A673 (cell line): ENCODE measurements around the gene EFL1.

Source experiments
- EZH2 ChIP-seq: fragments of 200-600 bp; sonication (generic); IDR thresholded peaks from 2 replicates; pipeline ENCODE4 v1.6.1; 2017; ENCODE audit warnings: borderline replicate concordance, low read depth, mild to moderate bottlenecking, mixed read lengths, antibody characterized with exemption, low read length; ENCODE audit not compliant: poor library complexity, severe bottlenecking
- TF ChIP-seq, protein P1 (sequence below): fragments of 300-800, 200-600 bp; sonication (generic); conservative IDR thresholded peaks from 2 replicates; pipeline ENCODE4 v1.5.1; 2017; ENCODE audit warnings: low read depth, mild to moderate bottlenecking, antibody characterized with exemption, low read length, moderate library complexity, mixed read lengths

DNA sequence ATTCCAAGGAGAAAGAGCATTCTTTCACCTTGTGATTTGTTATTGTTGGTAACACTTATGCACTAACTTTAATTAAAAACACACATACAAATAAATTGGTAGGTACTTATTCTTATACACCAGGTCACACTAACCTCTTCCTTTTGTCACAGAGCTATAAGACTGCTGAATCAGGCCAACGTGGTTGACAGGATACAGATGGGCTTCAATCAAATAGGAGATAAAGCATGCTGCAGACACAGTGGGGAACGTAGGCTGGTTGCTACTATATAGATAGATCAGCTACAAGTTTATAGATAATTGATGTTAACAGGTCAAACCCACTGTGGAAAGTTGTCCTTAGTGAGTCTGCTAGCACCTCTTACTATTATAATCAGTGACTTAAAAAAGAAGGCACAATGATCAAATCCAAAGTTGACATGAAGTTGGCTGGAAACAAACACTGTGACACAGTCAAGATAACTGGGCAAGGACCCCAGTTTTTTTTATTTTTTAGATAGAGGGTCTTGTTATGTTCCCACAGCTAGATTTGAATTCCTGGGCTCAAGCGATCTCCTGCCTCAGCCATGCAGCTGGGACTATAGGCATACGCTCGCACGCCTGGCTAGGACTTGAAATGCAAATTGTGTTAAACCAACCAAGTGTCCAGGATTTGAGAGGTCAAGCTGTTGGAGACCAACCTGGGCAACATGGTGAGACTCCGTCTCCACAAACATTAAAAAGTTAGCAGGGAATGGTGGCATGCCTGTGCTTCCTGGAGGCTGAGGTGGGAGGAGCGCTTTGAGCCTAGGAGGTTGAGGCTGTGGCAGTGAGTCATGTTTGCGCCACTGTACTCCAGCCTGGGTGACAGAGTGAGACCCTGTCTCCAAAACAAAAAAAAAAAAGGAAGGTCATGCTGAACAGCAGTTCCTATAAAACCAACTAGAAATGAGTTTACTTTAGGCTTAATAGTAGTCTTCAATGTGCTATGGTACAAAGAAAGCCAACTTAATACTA lies 118.8 kb downstream of the EFL1 start:
- TF ChIP-seq, protein P1, sequence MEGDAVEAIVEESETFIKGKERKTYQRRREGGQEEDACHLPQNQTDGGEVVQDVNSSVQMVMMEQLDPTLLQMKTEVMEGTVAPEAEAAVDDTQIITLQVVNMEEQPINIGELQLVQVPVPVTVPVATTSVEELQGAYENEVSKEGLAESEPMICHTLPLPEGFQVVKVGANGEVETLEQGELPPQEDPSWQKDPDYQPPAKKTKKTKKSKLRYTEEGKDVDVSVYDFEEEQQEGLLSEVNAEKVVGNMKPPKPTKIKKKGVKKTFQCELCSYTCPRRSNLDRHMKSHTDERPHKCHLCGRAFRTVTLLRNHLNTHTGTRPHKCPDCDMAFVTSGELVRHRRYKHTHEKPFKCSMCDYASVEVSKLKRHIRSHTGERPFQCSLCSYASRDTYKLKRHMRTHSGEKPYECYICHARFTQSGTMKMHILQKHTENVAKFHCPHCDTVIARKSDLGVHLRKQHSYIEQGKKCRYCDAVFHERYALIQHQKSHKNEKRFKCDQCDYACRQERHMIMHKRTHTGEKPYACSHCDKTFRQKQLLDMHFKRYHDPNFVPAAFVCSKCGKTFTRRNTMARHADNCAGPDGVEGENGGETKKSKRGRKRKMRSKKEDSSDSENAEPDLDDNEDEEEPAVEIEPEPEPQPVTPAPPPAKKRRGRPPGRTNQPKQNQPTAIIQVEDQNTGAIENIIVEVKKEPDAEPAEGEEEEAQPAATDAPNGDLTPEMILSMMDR: no peak
- TF ChIP-seq EZH2: no peak
